ENCODE measurements around the gene SPOCK1. TPM values are rescaled to one million over a fixed set of nuclear protein-coding genes. Genes with fewer than 3 reads are reported as not detected.

SPOCK1 gene
- total and polyA plus RNA-seq, 2 experiments from 2014 or later, result 8.2 to 10.5 TPM

DNA sequence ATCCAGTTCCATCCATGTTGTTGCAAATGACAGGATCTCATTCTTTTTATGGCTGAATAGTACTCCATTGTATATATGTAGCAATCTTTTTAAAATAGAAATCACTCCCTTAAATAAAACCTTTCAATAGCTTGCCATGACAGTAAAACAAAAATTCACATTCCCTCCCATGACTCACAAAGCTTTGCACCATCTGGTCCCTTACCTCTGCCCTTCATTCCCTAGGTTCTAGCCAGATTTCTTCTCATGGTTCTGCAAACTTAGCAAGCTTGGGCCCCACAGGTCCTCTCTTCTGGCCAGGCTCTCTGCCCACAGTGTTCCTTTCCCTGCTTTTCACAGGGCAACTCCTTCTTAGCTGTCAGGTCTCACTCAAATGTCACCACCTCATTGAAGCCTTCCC is 4.3 kb upstream of the SPOCK1 start (continued):
- TF ChIP-seq, protein P1, sequence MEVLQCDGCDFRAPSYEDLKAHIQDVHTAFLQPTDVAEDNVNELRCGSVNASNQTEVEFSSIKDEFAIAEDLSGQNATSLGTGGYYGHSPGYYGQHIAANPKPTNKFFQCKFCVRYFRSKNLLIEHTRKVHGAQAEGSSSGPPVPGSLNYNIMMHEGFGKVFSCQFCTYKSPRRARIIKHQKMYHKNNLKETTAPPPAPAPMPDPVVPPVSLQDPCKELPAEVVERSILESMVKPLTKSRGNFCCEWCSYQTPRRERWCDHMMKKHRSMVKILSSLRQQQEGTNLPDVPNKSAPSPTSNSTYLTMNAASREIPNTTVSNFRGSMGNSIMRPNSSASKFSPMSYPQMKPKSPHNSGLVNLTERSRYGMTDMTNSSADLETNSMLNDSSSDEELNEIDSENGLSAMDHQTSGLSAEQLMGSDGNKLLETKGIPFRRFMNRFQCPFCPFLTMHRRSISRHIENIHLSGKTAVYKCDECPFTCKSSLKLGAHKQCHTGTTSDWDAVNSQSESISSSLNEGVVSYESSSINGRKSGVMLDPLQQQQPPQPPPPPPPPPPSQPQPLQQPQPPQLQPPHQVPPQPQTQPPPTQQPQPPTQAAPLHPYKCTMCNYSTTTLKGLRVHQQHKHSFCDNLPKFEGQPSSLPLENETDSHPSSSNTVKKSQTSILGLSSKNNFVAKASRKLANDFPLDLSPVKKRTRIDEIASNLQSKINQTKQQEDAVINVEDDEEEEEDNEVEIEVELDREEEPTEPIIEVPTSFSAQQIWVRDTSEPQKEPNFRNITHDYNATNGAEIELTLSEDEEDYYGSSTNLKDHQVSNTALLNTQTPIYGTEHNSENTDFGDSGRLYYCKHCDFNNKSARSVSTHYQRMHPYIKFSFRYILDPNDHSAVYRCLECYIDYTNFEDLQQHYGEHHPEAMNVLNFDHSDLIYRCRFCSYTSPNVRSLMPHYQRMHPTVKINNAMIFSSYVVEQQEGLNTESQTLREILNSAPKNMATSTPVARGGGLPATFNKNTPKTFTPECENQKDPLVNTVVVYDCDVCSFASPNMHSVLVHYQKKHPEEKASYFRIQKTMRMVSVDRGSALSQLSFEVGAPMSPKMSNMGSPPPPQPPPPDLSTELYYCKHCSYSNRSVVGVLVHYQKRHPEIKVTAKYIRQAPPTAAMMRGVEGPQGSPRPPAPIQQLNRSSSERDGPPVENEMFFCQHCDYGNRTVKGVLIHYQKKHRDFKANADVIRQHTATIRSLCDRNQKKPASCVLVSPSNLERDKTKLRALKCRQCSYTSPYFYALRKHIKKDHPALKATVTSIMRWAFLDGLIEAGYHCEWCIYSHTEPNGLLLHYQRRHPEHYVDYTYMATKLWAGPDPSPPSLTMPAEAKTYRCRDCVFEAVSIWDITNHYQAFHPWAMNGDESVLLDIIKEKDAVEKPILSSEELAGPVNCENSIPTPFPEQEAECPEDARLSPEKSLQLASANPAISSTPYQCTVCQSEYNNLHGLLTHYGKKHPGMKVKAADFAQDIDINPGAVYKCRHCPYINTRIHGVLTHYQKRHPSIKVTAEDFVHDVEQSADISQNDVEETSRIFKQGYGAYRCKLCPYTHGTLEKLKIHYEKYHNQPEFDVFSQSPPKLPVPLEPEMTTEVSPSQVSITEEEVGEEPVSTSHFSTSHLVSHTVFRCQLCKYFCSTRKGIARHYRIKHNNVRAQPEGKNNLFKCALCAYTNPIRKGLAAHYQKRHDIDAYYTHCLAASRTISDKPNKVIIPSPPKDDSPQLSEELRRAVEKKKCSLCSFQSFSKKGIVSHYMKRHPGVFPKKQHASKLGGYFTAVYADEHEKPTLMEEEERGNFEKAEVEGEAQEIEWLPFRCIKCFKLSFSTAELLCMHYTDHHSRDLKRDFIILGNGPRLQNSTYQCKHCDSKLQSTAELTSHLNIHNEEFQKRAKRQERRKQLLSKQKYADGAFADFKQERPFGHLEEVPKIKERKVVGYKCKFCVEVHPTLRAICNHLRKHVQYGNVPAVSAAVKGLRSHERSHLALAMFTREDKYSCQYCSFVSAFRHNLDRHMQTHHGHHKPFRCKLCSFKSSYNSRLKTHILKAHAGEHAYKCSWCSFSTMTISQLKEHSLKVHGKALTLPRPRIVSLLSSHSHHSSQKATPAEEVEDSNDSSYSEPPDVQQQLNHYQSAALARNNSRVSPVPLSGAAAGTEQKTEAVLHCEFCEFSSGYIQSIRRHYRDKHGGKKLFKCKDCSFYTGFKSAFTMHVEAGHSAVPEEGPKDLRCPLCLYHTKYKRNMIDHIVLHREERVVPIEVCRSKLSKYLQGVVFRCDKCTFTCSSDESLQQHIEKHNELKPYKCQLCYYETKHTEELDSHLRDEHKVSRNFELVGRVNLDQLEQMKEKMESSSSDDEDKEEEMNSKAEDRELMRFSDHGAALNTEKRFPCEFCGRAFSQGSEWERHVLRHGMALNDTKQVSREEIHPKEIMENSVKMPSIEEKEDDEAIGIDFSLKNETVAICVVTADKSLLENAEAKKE (CRISPR knock-in tag; IDR thresholded peaks at IDR 0.05), result no peak
- no peak for TF ChIP-seq STAT1 (IDR thresholded peaks at IDR 0.05; ENCODE audit: unreplicated experiment)
- no peak for TF ChIP-seq JUNB (IDR thresholded peaks at IDR 0.05; ENCODE audit: unreplicated experiment)
- no peak for TF ChIP-seq CREB1 (CRISPR knock-in tag; IDR thresholded peaks at IDR 0.05; ENCODE audit: low read depth)
- TF ChIP-seq ZNF114 (CRISPR knock-in tag; IDR thresholded peaks at IDR 0.05), result no peak
- no peak for TF ChIP-seq NANOG (IDR thresholded peaks at IDR 0.05; ENCODE audit: borderline replicate concordance)

DNA sequence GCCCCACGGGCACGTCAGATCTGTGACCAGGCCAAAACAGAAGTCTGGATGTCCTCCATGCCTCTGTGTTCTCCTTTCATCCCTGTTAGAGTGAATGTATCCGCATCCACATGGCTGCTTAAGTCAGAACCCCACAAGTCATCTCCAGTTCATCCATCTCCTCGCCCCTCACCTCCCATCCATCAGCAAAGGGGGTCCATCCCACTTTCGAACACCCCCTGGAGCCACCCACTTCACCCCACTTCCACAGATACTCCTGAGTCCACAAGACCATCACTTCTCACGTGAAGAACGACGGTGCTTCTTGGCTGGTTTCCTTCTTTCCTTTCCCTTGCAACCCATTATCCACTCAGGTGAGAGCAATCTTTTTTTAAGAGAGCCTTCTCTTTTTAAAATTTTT is 3.5 kb upstream of the SPOCK1 start:
- H3K79me2 ChIP-seq (replicated peaks; ENCODE audit: insufficient read depth), result no peaks in the 10 kb centered on the region
- Mint-ChIP-seq H3K27me3 (ENCODE audit: insufficient read depth, low read depth, poor library complexity) (peaks cover 13% of the 10 kb centered on the region), H3K4me3 (no peak overlapping the region), H3K9me3 (no peaks in the 10 kb centered on the region; the same call in 2 of the 3 replicates), H3K4me1 (peaks cover 3% of the 10 kb centered on the region; the same call in 2 of the 3 replicates), H3K36me3 (ENCODE audit: low read depth) (no peaks in the 10 kb centered on the region), H3K27ac (no peak overlapping the region)
- no peak overlapping the region for H3K4me3 ChIP-seq
- no peaks in the 10 kb centered on the region for H4K20me1 ChIP-seq (replicated peaks; ENCODE audit: insufficient read depth)
- peaks cover 11% of the 10 kb centered on the region for H3K27me3 ChIP-seq (ENCODE audit: insufficient read depth)
- H3K4me2 ChIP-seq, result no peak overlapping the region
- TF ChIP-seq ZNF114 (CRISPR knock-in tag; IDR thresholded peaks at IDR 0.05) (no peak), CREB1 (CRISPR knock-in tag; IDR thresholded peaks at IDR 0.05; ENCODE audit: low read depth) (no peak)
- DNase-seq (ENCODE audit: low spot score), result no peak
- H3K9me2 ChIP-seq (ENCODE audit: insufficient read depth), result no peaks in the 10 kb centered on the region
- no peaks in the 10 kb centered on the region for H3K36me3 ChIP-seq (ENCODE audit: insufficient read depth)
- ATAC-seq, result no peak
- H3K27ac ChIP-seq (ENCODE audit: low read depth), result no peak overlapping the region
- H2AFZ ChIP-seq, result no peak overlapping the region
- no peaks in the 10 kb centered on the region for H3K4me1 ChIP-seq (ENCODE audit: insufficient read depth)
- H3F3A ChIP-seq (replicated peaks; ENCODE audit: low read depth), result no peaks in the 10 kb centered on the region

Measured in GM23338 (cell line).